T-helper 17 cell (primary cell): ENCODE data around the gene ASB13. TPM values are rescaled to one million over a fixed set of nuclear protein-coding genes. Genes with fewer than 3 reads are reported as not detected.
"Not testable (repeated sequence)": the region's sequence is repeated elsewhere in the genome, so short reads cannot be mapped to it uniquely, and the experiment has no call there.

Experiments
- ATAC-seq: fragments of 150-1000 bp; cut with Tn5 transposase; 2 replicates; pipeline ENCODE4 v1.10.0; 2021; ENCODE audit warnings: mild to moderate bottlenecking, moderate library complexity
- DNase-seq, 3 donors: peaks; one replicate each; pipeline versions ENCODE4 v3.0.0 to v3.0.0-alpha.2; 2020 to 2021
- H3K9me3 ChIP-seq: one replicate; pipeline ENCODE4 v1.7.0; 2013; ENCODE audit warnings: low read length, mild to moderate bottlenecking; ENCODE audit not compliant: control insufficient read depth, poor library complexity, severe bottlenecking
- H3K27ac Mint-ChIP-seq: one replicate; pipeline ENCODE4 v1.8.0; 2022; ENCODE audit warnings: mild to moderate bottlenecking, moderate library complexity, mixed read lengths
- H3K27me3 Mint-ChIP-seq: one replicate; pipeline ENCODE4 v1.8.0; 2022; ENCODE audit warnings: mixed read lengths
- H3K36me3 Mint-ChIP-seq: one replicate; pipeline ENCODE4 v1.8.0; 2022; ENCODE audit warnings: low read depth, mixed read lengths
- H3K4me1 Mint-ChIP-seq: one replicate; pipeline ENCODE4 v1.8.0; 2022; ENCODE audit warnings: mild to moderate bottlenecking, mixed read lengths
- H3K4me3 Mint-ChIP-seq: one replicate; pipeline ENCODE4 v1.8.0; 2022; ENCODE audit warnings: mild to moderate bottlenecking, moderate library complexity, mixed read lengths
- total RNA-seq, 4 donors: library from RNA in 2 of 4; stranded (reverse) in 2 of 4; gene quantifications; one replicate each; pipeline ENCODE4 v1.2.3 and lab custom pipeline; 2022 to 2026

ASB13 gene
- total RNA-seq, 2 donors from 2014 or later = 6.0 to 11.6 TPM

GRCh38 chr10:5598085-5598690, 68.2 kb downstream of the ASB13 start:
- ATAC-seq (no peak), DNase-seq (no peak)
- no peak overlapping the region for H3K4me3 Mint-ChIP-seq
- no peaks in the 10 kb centered on the region for H3K9me3 ChIP-seq
- peak overlapping the region; percentile 3 for H3K27ac Mint-ChIP-seq
- H3K36me3 Mint-ChIP-seq = peaks cover 5% of the 10 kb centered on the region
- peaks cover 29% of the 10 kb centered on the region for H3K27me3 Mint-ChIP-seq
- peaks cover 12% of the 10 kb centered on the region for H3K4me1 Mint-ChIP-seq

- DNase-seq (no peak), ATAC-seq (no peak)
- Mint-ChIP-seq H3K27me3 (peaks cover 37% of the 10 kb centered on the region), H3K4me1 (peaks cover 16% of the 10 kb centered on the region), H3K36me3 (peaks cover 5% of the 10 kb centered on the region), H3K4me3 (no peak overlapping the region), H3K27ac (no peak overlapping the region)
- H3K9me3 ChIP-seq = no peaks in the 10 kb centered on the region
These were observed 69.6 kb downstream of the ASB13 start for GRCh38 chr10:5596611-5597341.

- Mint-ChIP-seq H3K4me1 (peaks cover 17% of the 10 kb centered on the region), H3K4me3 (no peak overlapping the region), H3K27ac (no peak overlapping the region), H3K27me3 (peaks cover 37% of the 10 kb centered on the region), H3K36me3 (peaks cover 5% of the 10 kb centered on the region)
- ATAC-seq = no peak
- no peaks in the 10 kb centered on the region for H3K9me3 ChIP-seq
- DNase-seq = no peak
These were observed 70.4 kb downstream of the ASB13 start for GRCh38 chr10:5595994-5596471.

- ATAC-seq (no peak), DNase-seq (no peak)
- peaks cover 37% of the 10 kb centered on the region for H3K27me3 Mint-ChIP-seq
- H3K4me1 Mint-ChIP-seq = peaks cover 20% of the 10 kb centered on the region
- no peak overlapping the region for H3K4me3 Mint-ChIP-seq
- H3K9me3 ChIP-seq = no peaks in the 10 kb centered on the region
- peaks cover 5% of the 10 kb centered on the region for H3K36me3 Mint-ChIP-seq
- no peak overlapping the region for H3K27ac Mint-ChIP-seq
These were observed 70.8 kb downstream of the ASB13 start for GRCh38 chr10:5595591-5595990.

- DNase-seq (no peak), ATAC-seq (no peak)
- Mint-ChIP-seq H3K27me3 (peaks cover 37% of the 10 kb centered on the region), H3K4me3 (no peak overlapping the region), H3K36me3 (peaks cover 5% of the 10 kb centered on the region), H3K27ac (no peak overlapping the region), H3K4me1 (peaks cover 23% of the 10 kb centered on the region)
- H3K9me3 ChIP-seq = no peaks in the 10 kb centered on the region
These were observed 71.3 kb downstream of the ASB13 start for GRCh38 chr10:5595095-5595494.

GRCh38 chr10:5594271-5595049, 71.9 kb downstream of the ASB13 start:
- H3K27ac Mint-ChIP-seq = no peak overlapping the region
- H3K9me3 ChIP-seq = no peaks in the 10 kb centered on the region
- H3K4me3 Mint-ChIP-seq = no peak overlapping the region
- H3K27me3 Mint-ChIP-seq = peaks cover 37% of the 10 kb centered on the region
- peaks cover 5% of the 10 kb centered on the region for H3K36me3 Mint-ChIP-seq
- peaks cover 29% of the 10 kb centered on the region for H3K4me1 Mint-ChIP-seq
- ATAC-seq (no peak), DNase-seq (no peak)

GRCh38 chr10:5593347-5593746, 73.0 kb downstream of the ASB13 start:
- not testable (repeated sequence) for H3K9me3 ChIP-seq, H3K36me3 Mint-ChIP-seq, DNase-seq, ATAC-seq, H3K27ac Mint-ChIP-seq
- Mint-ChIP-seq H3K4me3 (peak overlapping the region; percentile 25), H3K27me3 (peaks cover 37% of the 10 kb centered on the region), H3K4me1 (peaks cover 27% of the 10 kb centered on the region)

GRCh38 chr10:5592070-5592469, 74.3 kb downstream of the ASB13 start:
- no peaks in the 10 kb centered on the region for H3K9me3 ChIP-seq
- ATAC-seq (no peak), DNase-seq (no peak)
- peaks cover 37% of the 10 kb centered on the region for H3K27me3 Mint-ChIP-seq
- H3K4me3 Mint-ChIP-seq = no peak overlapping the region
- no peak overlapping the region for H3K27ac Mint-ChIP-seq
- peaks cover 21% of the 10 kb centered on the region for H3K4me1 Mint-ChIP-seq
- no peaks in the 10 kb centered on the region for H3K36me3 Mint-ChIP-seq

GRCh38 chr10:5591336-5591824, 75.0 kb downstream of the ASB13 start:
- Mint-ChIP-seq H3K27ac (no peak overlapping the region), H3K4me1 (peaks cover 21% of the 10 kb centered on the region), H3K27me3 (peaks cover 35% of the 10 kb centered on the region), H3K4me3 (no peak overlapping the region), H3K36me3 (no peaks in the 10 kb centered on the region)
- no peaks in the 10 kb centered on the region for H3K9me3 ChIP-seq
- ATAC-seq (no peak), DNase-seq (no peak)

GRCh38 chr10:5590816-5591215, 75.6 kb downstream of the ASB13 start:
- peaks cover 29% of the 10 kb centered on the region for H3K27me3 Mint-ChIP-seq
- H3K4me1 Mint-ChIP-seq = peaks cover 18% of the 10 kb centered on the region
- no peaks in the 10 kb centered on the region for H3K36me3 Mint-ChIP-seq
- no peak for DNase-seq
- no peak overlapping the region for H3K4me3 Mint-ChIP-seq
- no peak for ATAC-seq
- H3K27ac Mint-ChIP-seq = peak overlapping the region; percentile 62
- H3K9me3 ChIP-seq = no peaks in the 10 kb centered on the region

- DNase-seq = no peak
- ATAC-seq = peak; percentile 83
- H3K9me3 ChIP-seq = no peaks in the 10 kb centered on the region
- Mint-ChIP-seq H3K27ac (peak overlapping the region; percentile 62), H3K4me3 (no peak overlapping the region), H3K4me1 (peaks cover 18% of the 10 kb centered on the region), H3K36me3 (no peaks in the 10 kb centered on the region), H3K27me3 (peaks cover 22% of the 10 kb centered on the region)
These were observed 76.5 kb downstream of the ASB13 start for GRCh38 chr10:5589661-5590511.

GRCh38 chr10:5589011-5589660, 77.3 kb downstream of the ASB13 start:
- no peaks in the 10 kb centered on the region for H3K9me3 ChIP-seq
- peaks cover under 1% of the 10 kb centered on the region for H3K36me3 Mint-ChIP-seq

More at GRCh38 chr10:5589011-5589660, 77.3 kb downstream of the ASB13 start:
- no peak for DNase-seq
- ATAC-seq = no peak
- H3K4me1 Mint-ChIP-seq = peaks cover 18% of the 10 kb centered on the region
- H3K27me3 Mint-ChIP-seq = peaks cover 16% of the 10 kb centered on the region
- H3K27ac Mint-ChIP-seq = peak overlapping the region; percentile 45
- H3K4me3 Mint-ChIP-seq = no peak overlapping the region
